Measurements from ENCODE around the gene CISD3. TPM values are rescaled to one million over a fixed set of nuclear protein-coding genes. Genes with fewer than 3 reads are reported as not detected.
A peak's percentile ranks its signal among the peaks of the same experiment; 100 is the strongest.

CISD3 gene
- total RNA-seq, 1 donor from 2014 or later = 27.6 TPM

- Histone ChIP-seq H3K27ac (peak overlapping the region; percentile 93 to 98), H3K9me3 (no peaks in the 10 kb centered on the region), H3K36me3 (no peaks in the 10 kb centered on the region), H3K4me3 (peak overlapping the region; percentile 97 to 98), H3K4me1 (peaks cover 4 to 17% of the 10 kb centered on the region in 2 donors), H3K27me3 (no peaks in the 10 kb centered on the region)
- intact Hi-C loops (cut with DNase I) = loop anchor here (1.0 to 2.0 kb wide), 3 partner anchors 28 to 96 kb away; partner anchors contain the start of genes CISD3 and PIP4K2B
- DNase-seq (ENCODE audit: low spot score in 2 of 2) = peak; percentile 59 to 94
- TF ChIP-seq CTCF (IDR thresholded peaks at IDR 0.05) = no peak
Measured at GRCh38 chr17:38702166-38702915, 27.8 kb upstream of the CISD3 start.

GRCh38 chr17:38702916-38703741 is 27.0 kb upstream of the CISD3 start:
- no peak for DNase-seq (ENCODE audit: low spot score in 2 of 2)
- H3K27me3 ChIP-seq = no peaks in the 10 kb centered on the region
- no peaks in the 10 kb centered on the region for H3K9me3 ChIP-seq
- peaks cover 0 to 3% of the 10 kb centered on the region in 2 donors for H3K36me3 ChIP-seq
- H3K27ac ChIP-seq = peak overlapping the region; percentile 93 to 98
- no peak for TF ChIP-seq CTCF (IDR thresholded peaks at IDR 0.05)
- peaks cover 4 to 18% of the 10 kb centered on the region in 2 donors for H3K4me1 ChIP-seq
- H3K4me3 ChIP-seq = peak overlapping the region; percentile 97 to 98
- intact Hi-C loops (cut with DNase I) = loop anchor here (1.0 to 2.0 kb wide), 3 partner anchors 27 to 96 kb away; partner anchors contain the start of genes CISD3 and PIP4K2B

GRCh38 chr17:38703742-38704605 is 26.2 kb upstream of the CISD3 start:
- TF ChIP-seq CTCF (IDR thresholded peaks at IDR 0.05) = no peak
- peaks cover 0 to 8% of the 10 kb centered on the region in 2 donors for H3K36me3 ChIP-seq
- intact Hi-C loops (cut with DNase I) = loop anchor here (2.0 kb wide), 2 partner anchors 47 to 95 kb away; partner anchors contain the start of gene PIP4K2B
- DNase-seq (ENCODE audit: low spot score in 2 of 2) = peak; percentile 14 to 88
- H3K4me3 ChIP-seq = peak overlapping the region; percentile 97 to 98
- no peaks in the 10 kb centered on the region for H3K9me3 ChIP-seq
- no peaks in the 10 kb centered on the region for H3K27me3 ChIP-seq
- peak overlapping the region; percentile 93 to 98 for H3K27ac ChIP-seq
- H3K4me1 ChIP-seq = peaks cover 4 to 18% of the 10 kb centered on the region in 2 donors

GRCh38 chr17:38704606-38705522 is 25.3 kb upstream of the CISD3 start, which contains the start of gene MLLT6:
TSS of gene MLLT6 (plus strand) at chr17:38705273. CDS start at chr17:38705633, 360 bp downstream.
- Histone ChIP-seq H3K27me3 (no peaks in the 10 kb centered on the region), H3K36me3 (peaks cover 4 to 14% of the 10 kb centered on the region in 2 donors), H3K4me1 (peaks cover 4 to 18% of the 10 kb centered on the region in 2 donors), H3K4me3 (peak within 1 kb of the TSS; percentile 97 to 98), H3K9me3 (no peaks in the 10 kb centered on the region), H3K27ac (peak within 1 kb of the TSS; percentile 93 to 98)
- intact Hi-C loops (cut with DNase I) = no loop called here
- DNase-seq (ENCODE audit: low spot score in 2 of 2) = peak; percentile 25 to 90
- no peak for TF ChIP-seq CTCF (IDR thresholded peaks at IDR 0.05)
